ENCODE measurements around the gene PLXNA3. TPM values are rescaled to one million over a fixed set of nuclear protein-coding genes. Genes with fewer than 3 reads are reported as not detected.
A peak's percentile ranks its signal among the peaks of the same experiment; 100 is the strongest.

Gene PLXNA3
- polyA plus RNA-seq, 1 of the 3 experiments (the other 2 are of a cell fraction): 33.2 TPM

DNA sequence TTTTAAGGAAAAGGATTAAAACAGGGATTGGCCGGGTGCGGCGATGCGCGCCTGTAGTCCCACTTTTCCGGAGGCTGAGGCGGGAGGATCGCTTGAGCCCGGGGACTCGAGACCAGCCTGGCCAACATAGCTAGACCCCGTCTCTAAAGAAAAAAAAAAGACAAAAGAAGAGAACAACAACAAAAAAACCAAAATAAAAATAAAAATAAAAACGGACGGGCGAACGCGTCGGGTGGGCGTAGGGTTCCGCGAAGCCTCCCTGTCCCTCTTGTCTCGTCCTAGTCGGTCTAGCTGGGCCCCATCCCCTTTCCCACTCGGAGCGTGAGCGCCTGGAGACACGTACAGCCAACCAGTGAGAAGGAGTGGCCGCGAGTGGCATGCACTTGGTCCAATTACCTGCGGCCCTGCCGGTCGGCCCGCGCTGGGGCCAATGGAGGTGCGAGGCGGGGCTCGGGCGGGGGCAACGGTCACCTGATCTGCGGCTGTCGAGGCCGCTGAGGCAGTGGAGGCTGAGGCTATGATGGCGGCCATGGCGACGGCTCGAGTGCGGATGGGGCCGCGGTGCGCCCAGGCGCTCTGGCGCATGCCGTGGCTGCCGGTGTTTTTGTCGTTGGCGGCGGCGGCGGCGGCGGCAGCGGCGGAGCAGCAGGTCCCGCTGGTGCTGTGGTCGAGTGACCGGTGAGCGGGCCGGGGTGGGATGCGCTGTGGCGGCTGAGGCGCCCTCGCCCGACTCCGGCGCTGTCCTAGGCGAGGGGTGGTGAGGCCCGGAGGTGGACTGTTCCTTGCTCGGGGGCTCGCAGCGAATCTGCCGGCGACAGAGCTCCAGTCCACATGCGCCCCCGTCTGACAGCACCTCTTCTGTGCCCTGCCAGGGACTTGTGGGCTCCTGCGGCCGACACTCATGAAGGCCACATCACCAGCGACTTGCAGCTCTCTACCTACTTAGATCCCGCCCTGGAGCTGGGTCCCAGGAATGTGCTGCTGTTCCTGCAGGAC lies 29.6 kb upstream of the PLXNA3 start, which contains the start of gene ATP6AP1 (continued):
- TF ChIP-seq RAD21 (IDR thresholded peaks at IDR 0.05; ENCODE audit: low read length) (peak; percentile 34), TAF1 (IDR thresholded peaks at IDR 0.05; ENCODE audit: borderline replicate concordance, low read depth, low read length) (no peak), GABPA (IDR thresholded peaks at IDR 0.05; ENCODE audit: low read depth) (no peak), RXRA (IDR thresholded peaks at IDR 0.05; ENCODE audit: borderline replicate concordance, low read depth) (no peak), MXI1 (IDR thresholded peaks at IDR 0.05; ENCODE audit: low read depth, low read length) (peak; percentile 42; the same call in 1 of the 2 replicates), SIN3A (IDR thresholded peaks at IDR 0.05; ENCODE audit: borderline replicate concordance, low read depth, low read length) (no peak), RCOR1 (IDR thresholded peaks at IDR 0.05; ENCODE audit: low read length) (no peak), NRF1 (IDR thresholded peaks at IDR 0.05; ENCODE audit: low read depth, low read length) (no peak), FOSL2 (IDR thresholded peaks at IDR 0.05; ENCODE audit: borderline replicate concordance, low read depth) (no peak), MEF2A (IDR thresholded peaks at IDR 0.05; ENCODE audit: borderline replicate concordance, low read depth) (no peak), CHD2 (IDR thresholded peaks at IDR 0.05; ENCODE audit: low read length, partially characterized antibody) (peak; percentile 62), TCF12 (IDR thresholded peaks at IDR 0.05) (no peak), GATA2 (CRISPR knock-in tag; IDR thresholded peaks at IDR 0.05) (no peak), TEAD4 (IDR thresholded peaks at IDR 0.05; ENCODE audit: borderline replicate concordance, insufficient read depth) (no peak), POLR2AphosphoS5 (IDR thresholded peaks at IDR 0.05; ENCODE audit: low read depth, low read length) (peak; percentile 49; the same call in 1 of the 2 replicates), RFX5 (IDR thresholded peaks at IDR 0.05; ENCODE audit: low read length) (peak; percentile 68), YY1 (IDR thresholded peaks at IDR 0.05; ENCODE audit: low read depth) (peak; percentile 86)
- TF ChIP-seq, protein P1, sequence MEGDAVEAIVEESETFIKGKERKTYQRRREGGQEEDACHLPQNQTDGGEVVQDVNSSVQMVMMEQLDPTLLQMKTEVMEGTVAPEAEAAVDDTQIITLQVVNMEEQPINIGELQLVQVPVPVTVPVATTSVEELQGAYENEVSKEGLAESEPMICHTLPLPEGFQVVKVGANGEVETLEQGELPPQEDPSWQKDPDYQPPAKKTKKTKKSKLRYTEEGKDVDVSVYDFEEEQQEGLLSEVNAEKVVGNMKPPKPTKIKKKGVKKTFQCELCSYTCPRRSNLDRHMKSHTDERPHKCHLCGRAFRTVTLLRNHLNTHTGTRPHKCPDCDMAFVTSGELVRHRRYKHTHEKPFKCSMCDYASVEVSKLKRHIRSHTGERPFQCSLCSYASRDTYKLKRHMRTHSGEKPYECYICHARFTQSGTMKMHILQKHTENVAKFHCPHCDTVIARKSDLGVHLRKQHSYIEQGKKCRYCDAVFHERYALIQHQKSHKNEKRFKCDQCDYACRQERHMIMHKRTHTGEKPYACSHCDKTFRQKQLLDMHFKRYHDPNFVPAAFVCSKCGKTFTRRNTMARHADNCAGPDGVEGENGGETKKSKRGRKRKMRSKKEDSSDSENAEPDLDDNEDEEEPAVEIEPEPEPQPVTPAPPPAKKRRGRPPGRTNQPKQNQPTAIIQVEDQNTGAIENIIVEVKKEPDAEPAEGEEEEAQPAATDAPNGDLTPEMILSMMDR (IDR thresholded peaks at IDR 0.05): peak; percentile 9; the same call in 1 of the 2 replicates
- TF ChIP-seq, protein P2, sequence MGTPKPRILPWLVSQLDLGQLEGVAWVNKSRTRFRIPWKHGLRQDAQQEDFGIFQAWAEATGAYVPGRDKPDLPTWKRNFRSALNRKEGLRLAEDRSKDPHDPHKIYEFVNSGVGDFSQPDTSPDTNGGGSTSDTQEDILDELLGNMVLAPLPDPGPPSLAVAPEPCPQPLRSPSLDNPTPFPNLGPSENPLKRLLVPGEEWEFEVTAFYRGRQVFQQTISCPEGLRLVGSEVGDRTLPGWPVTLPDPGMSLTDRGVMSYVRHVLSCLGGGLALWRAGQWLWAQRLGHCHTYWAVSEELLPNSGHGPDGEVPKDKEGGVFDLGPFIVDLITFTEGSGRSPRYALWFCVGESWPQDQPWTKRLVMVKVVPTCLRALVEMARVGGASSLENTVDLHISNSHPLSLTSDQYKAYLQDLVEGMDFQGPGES (IDR thresholded peaks at IDR 0.05; ENCODE audit: low read depth, low read length): peak; percentile 63

All from SK-N-SH (cell line).